HG02571 (cell line): ENCODE measurements around the gene ZBTB39.

Source experiments
- ATAC-seq: cut with Tn5 transposase; IDR thresholded peaks from one replicate; pipeline ENCODE4 v1.9.1; 2021; ENCODE audit warnings: mild to moderate bottlenecking, moderate library complexity; ENCODE audit not compliant: unreplicated experiment

ZBTB39 gene

GRCh38 chr12:56951582-56952339, 54.6 kb downstream of the ZBTB39 start:
- no peak for ATAC-seq

GRCh38 chr12:56948881-56949280, 57.5 kb downstream of the ZBTB39 start:
- ATAC-seq: no peak
